Lower leg skin (tissue), 3 donors: ENCODE measurements around the gene HOXA13.

Source experiments
- CTCF ChIP-seq, 3 donors: fragments of 450-650 bp; IDR thresholded peaks; one replicate each; pipeline ENCODE4 v1.5.1; 2016; ENCODE audit warnings: antibody characterized with exemption in 3 of 3, mild to moderate bottlenecking in 3 of 3, moderate library complexity in 2 of 3
- POLR2A ChIP-seq, 2 donors: fragments of 450-650 bp; IDR thresholded peaks; one replicate each; pipeline ENCODE4 v1.6.1; 2016 to 2017; ENCODE audit warnings: antibody characterized with exemption in 2 of 2, mild to moderate bottlenecking in 1 of 2, moderate library complexity in 1 of 2

- TF ChIP-seq CTCF (IDR thresholded peaks at IDR 0.05) (no peak), POLR2A (IDR thresholded peaks at IDR 0.05) (no peak)
These were observed 53.9 kb downstream of the HOXA13 start for GRCh38 chr7:27145914-27146412.
